22Rv1 (cell line): ENCODE measurements around the gene METTL26.

Source experiments
- ZFX ChIP-seq: fragments of 450-650 bp; IDR thresholded peaks from 2 replicates; pipeline ENCODE4 v1.6.1; 2017; ENCODE audit warnings: antibody characterized with exemption, borderline replicate concordance
- TF ChIP-seq, protein P1 (sequence below): fragments of 450-650 bp; IDR thresholded peaks from 2 replicates; pipeline ENCODE4 v1.5.1; 2017; ENCODE audit warnings: mild to moderate bottlenecking

DNA sequence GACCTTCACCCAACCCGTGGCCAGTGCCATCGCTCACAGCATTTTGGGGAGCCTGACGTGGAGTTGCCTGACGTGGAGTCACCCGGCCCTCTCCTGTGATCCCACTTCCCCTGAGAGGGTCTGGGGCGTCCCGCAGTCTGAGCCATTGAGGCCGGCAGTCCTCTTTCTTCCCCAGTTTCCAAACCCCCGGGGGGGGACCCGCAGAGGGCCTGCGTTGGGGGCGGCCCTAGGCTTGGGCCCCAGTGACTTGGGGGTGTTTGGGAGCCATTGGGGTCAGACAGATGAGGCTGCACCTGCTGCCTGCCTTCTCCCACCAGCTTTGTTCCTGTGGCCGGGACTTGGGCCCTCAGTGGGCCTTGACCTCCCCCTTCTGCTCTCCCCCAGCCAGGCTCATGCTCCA, 33.6 kb upstream of the METTL26 start:
- TF ChIP-seq, protein P1, sequence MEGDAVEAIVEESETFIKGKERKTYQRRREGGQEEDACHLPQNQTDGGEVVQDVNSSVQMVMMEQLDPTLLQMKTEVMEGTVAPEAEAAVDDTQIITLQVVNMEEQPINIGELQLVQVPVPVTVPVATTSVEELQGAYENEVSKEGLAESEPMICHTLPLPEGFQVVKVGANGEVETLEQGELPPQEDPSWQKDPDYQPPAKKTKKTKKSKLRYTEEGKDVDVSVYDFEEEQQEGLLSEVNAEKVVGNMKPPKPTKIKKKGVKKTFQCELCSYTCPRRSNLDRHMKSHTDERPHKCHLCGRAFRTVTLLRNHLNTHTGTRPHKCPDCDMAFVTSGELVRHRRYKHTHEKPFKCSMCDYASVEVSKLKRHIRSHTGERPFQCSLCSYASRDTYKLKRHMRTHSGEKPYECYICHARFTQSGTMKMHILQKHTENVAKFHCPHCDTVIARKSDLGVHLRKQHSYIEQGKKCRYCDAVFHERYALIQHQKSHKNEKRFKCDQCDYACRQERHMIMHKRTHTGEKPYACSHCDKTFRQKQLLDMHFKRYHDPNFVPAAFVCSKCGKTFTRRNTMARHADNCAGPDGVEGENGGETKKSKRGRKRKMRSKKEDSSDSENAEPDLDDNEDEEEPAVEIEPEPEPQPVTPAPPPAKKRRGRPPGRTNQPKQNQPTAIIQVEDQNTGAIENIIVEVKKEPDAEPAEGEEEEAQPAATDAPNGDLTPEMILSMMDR = no peak
- no peak for TF ChIP-seq ZFX
